Measurements from ENCODE around the gene ZNF750.

GRCh38 chr17:82844796-82845162, 5.0 kb upstream of the ZNF750 start:
- TF ChIP-seq CTCF (conservative IDR thresholded peaks at IDR 0.05; ENCODE audit: low read depth, low read length) (no peak), EZH2 (IDR thresholded peaks at IDR 0.05; ENCODE audit: borderline replicate concordance, low read depth, low read length, poor library complexity, severe bottlenecking) (no peak)
